ENCODE results near the gene ID4.

Gene ID4

DNA sequence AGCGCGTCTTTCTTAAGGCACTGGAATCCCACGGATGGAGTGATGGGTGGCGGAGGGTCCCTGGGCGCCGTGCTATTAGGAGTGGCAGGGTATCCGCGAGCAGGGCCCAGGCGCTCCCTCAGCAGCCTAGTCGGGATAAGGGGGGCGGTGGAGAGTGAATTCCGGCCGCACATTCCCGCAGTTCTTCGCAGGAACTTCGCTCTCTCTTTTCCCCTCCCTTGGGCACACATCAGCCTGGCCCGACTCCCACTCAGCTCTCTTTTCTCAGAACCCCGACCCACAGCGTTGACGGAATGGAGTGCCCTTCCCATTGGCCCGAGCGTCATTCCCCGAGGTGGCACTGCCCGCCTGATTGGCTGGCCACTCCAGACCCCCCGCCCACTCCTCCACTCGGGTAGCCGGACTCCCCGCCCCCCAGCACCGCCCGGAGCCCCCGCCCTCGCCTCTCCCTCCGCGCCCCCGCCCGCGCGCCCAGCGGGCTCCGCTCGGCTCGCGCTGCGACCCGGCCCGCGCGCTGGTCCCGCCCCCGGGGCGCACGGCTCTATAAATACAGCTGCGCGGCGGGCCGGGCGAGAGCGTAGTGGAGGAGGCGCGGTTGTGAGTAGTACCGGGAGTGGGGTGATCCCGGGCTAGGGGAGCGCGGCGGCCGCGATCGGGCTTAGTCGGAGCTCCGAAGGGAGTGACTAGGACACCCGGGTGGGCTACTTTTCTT lies at the start of gene ID4:
Gene ID4, plus strand, starts transcription at position 572 of the 712 bp plus-strand sequence. CDS start 385 bp downstream, outside the sequence.
- DNase-seq: peak; percentile 80

- DNase-seq: no peak
These were observed 48.5 kb upstream of the ID4 start for GRCh38 chr6:19788686-19789085.

GRCh38 chr6:19789100-19789803 lies 47.9 kb upstream of the ID4 start:
- DNase-seq: no peak

DNA sequence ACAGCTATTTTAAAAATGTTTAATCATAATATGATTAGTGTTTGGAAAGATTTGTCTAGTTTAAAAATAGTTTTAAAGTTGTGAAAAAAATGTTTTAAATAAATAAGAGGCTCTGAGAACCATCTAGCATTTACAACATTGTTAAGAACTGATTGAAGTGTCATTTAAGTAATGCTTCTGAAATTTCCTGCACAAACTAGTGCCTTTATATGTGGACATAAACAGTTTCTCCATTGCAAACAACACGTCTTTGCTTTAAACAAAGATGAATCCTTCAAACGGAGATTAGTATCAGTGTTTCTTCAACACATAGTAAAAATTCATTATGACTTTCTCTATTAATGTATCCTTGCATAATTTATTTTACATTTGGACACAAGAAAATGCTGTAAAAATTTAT lies 45.9 kb upstream of the ID4 start:
- no peak for DNase-seq

GRCh38 chr6:19795211-19795610 lies 42.0 kb upstream of the ID4 start:
- DNase-seq: no peak

DNA sequence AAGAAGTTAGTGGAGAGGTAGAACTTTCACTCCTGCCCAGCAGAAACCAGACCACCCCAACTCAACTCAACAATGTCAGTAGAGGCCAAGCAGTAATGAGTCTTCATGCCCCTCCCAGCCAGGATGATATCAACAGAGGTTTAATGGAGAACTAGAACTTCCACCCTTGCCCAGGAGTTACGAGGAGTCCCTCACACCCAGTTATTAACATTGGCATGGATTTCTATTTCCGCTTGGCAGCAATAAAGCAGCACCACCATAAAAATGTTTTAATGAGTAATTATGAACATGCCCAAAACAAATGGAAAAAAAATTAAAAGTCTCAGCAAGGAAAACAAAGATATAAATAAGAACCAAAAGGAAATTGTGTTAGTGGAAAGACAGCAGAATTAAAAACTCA lies 40.7 kb upstream of the ID4 start:
- DNase-seq: no peak

DNA sequence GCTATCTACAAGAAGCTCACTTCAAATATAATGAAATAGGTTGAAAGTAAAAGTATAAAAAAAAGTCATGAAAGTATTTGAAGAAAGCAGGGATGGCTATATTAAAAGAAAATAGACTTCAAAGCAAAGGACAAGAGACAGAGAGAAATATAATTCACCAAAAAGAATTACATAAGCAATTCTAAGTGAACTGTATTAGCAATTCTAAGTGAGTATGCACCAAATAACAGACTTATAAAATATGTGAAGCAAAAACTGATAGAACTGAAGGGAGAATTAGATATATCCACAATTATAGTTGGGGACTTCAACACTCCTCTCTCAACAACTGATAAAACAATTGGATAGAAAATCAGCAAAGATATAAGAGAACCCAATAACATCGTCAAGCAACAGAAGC lies 38.8 kb upstream of the ID4 start:
- DNase-seq: no peak

GRCh38 chr6:19802656-19803055 lies 34.5 kb upstream of the ID4 start:
- no peak for DNase-seq

DNA sequence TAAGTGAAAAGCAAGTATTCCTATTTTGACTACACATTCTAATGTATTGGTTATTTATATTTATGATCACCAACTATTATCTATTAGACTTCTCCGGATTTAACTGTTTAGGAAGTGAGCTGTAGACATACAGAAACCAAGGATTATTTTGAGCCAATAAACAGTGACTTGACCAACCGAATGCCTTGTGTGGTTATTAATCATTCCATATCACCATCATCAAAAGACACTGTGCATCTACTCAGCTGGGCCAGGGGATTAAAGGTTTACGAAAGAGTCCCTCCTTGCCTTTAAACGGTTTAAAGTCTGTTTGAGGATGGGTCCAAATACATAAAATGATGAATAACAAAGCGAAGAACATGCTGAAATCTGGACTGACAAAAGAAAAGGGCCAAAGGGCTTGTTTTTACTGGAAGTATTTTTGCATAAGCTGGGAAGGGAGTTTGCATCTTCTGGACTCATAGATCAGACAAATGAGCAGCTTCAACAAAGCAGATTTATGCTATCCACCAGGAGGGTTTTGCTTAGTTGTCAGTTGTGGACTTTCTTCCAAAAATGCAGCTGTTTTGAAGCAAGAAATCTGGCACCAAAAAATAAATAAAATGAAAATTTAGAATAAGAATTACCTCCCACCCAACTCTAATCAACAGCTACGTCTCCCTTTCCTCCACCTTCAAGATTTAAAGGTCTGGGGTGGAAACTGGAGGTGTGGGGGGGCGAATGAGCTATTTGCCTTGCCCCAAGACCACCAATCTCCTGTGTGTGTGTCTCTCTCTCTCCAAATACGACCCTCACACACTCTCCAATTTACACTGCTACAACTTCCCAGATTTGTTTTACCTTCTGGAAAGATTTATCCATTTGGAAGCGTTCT lies 33.6 kb upstream of the ID4 start:
- no peak for DNase-seq

DNA sequence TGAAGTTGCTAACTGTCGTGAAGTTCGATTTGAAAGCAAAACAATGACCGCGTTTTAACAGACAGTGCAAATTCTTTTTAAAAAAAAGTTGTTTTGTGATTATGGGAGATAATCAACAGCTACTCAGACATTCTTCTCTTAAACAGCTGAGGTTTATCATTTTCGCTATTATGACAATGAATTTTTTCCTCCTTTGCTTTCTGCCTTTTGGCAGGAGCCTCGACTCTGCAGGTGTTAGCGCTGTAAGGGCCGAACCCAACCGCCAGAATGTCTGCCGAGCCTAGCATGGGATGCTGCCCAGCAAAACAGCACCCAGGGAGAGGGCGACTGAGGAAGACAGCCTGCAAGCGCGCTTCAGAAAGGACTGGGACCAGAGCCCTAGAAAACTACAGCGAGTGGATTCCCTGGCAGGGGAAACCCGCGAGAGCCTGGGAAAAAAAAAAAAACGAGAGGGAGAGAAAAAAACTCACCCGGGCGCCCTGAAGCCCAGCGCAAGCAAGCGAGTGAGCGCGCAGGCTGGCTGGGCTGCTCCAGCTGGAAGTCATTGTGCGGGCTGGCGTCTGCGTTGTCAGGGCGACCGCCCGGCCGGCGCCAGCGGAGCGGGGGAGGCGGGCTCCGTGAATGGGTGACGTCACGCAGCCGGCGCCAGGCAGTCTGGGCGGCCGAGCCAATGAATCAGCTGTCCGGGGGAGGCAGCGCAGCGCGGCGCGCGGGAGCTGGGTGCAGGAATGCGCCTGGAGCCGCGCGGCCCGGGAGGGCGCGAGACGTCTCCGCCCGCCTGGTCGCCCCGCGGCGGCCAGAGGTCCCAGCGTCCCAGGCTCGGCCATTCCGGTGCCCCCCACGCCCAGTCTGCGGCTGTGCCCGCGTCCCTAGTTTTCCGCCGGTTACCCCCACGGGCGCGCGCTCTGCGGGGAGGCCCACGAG lies 32.7 kb upstream of the ID4 start:
- peak; percentile 28 for DNase-seq

- DNase-seq: no peak
These were observed 32.1 kb upstream of the ID4 start for GRCh38 chr6:19805129-19805481.

GRCh38 chr6:19806971-19807396 lies 30.2 kb upstream of the ID4 start:
- DNase-seq: no peak

- no peak for DNase-seq
These were observed 25.6 kb upstream of the ID4 start for GRCh38 chr6:19811397-19812079.

GRCh38 chr6:19812512-19813119 lies 24.6 kb upstream of the ID4 start:
- DNase-seq: no peak

DNA sequence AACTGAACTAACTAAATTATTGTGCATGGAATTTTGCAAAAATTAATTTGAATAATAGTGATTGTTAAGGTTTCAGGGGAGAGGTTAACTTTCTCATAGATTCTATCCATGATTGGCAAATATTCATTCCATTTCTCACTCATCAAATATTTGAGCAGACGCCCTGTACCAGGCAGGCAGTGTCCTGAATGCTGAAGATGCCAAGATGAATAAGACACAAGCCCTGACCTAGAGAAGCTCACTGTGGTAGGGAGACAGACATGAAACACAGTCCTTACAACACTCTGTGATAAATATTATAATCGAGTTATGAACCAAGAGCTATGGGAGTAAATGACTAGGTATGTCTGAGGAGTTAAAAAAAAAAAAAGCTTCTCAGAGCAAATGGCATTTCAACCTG lies 18.4 kb upstream of the ID4 start:
- no peak for DNase-seq

GRCh38 chr6:19824058-19824807 lies 12.9 kb upstream of the ID4 start:
- DNase-seq: no peak

DNA sequence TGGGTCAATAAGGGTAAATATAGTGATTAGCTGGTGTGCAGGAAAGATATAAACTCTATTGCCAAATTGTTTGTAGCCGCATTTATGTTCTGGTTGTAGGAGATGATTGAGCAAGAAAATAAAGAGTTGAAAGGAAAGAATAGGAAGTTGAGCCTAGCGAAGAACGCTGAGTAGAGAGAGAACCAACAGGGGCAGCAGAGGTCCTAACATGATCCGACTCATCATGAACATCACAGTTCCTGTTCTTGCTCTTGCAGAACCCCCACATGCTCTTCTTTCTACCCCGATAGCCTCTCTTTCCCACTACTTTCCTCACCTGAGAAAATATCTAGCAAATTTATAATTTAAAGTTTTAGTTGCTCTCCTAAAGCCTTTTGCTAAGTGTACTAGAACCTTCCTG lies 9.9 kb upstream of the ID4 start:
- DNase-seq: no peak

DNA sequence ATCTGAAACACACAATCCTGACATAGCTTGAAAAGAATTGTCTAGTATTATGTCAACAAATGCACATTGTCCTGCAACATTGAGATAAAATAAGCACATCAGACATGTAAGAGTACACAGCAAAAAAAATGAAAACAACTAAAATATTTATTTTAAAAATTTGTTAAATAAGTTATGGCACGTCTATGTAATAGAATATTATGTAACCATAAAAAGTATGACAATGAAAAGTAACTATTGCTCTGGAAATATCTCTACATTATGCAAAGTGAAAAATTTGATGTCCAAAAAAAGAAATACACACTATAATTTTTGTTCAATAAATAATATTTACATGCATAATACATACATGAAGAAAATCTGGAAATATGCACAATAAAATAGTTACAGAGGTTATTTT lies 9.3 kb upstream of the ID4 start:
- no peak for DNase-seq

DNA sequence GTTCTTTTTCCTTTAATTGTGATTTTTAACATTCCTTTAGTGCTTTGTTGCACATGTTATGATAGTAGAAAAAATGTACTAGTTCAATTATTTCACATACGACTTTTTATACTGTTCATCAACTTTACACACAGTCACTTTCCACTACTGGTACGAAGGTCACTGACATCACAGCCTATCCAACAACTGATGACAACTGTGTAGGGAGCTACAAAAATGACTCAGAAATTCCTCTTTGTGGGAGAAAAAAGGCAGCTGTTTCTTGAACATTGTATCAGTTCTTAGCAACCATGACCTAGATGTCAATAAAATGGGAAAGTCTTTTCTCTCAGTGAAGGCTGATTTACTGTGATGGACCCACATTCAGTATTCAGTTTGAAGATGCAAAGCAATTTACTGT lies 7.0 kb upstream of the ID4 start:
- DNase-seq: no peak

- DNase-seq: no peak
These were observed 5.8 kb upstream of the ID4 start for GRCh38 chr6:19831358-19831757.

GRCh38 chr6:19833947-19834346 lies 3.2 kb upstream of the ID4 start:
- DNase-seq: no peak
